ENCODE data around the gene PPP3CA. TPM values are rescaled to one million over a fixed set of nuclear protein-coding genes. Genes with fewer than 3 reads are reported as not detected.

The PPP3CA gene
- total RNA-seq, 1 donor from 2014 or later: 64.5 TPM

GRCh38 chr4:101222156-101222845 is 125.0 kb downstream of the PPP3CA start:
- intact Hi-C loops (cut with DNase I): no loop called here
- no peaks in the 10 kb centered on the region for H3K9me3 ChIP-seq
- H3K4me1 ChIP-seq: peaks cover 3 to 11% of the 10 kb centered on the region in 2 donors
- no peaks in the 10 kb centered on the region for H3K36me3 ChIP-seq
- no peak for DNase-seq (ENCODE audit: low spot score in 2 of 2)
- no peak overlapping the region for H3K4me3 ChIP-seq
- TF ChIP-seq CTCF (IDR thresholded peaks at IDR 0.05): no peak
- H3K27ac ChIP-seq: no peak overlapping the region
- no peaks in the 10 kb centered on the region for H3K27me3 ChIP-seq

- Histone ChIP-seq H3K9me3 (no peaks in the 10 kb centered on the region), H3K27me3 (no peaks in the 10 kb centered on the region), H3K4me1 (peaks cover 4 to 11% of the 10 kb centered on the region in 2 donors), H3K27ac (no peak overlapping the region), H3K36me3 (no peaks in the 10 kb centered on the region), H3K4me3 (no peak overlapping the region)
- DNase-seq (ENCODE audit: low spot score in 2 of 2): no peak
- no peak for TF ChIP-seq CTCF (IDR thresholded peaks at IDR 0.05)
- intact Hi-C loops (cut with DNase I): no loop called here
Observed at GRCh38 chr4:101221294-101221693, 126.0 kb downstream of the PPP3CA start.

- H3K27me3 ChIP-seq: no peaks in the 10 kb centered on the region
- H3K9me3 ChIP-seq: no peaks in the 10 kb centered on the region
- H3K4me3 ChIP-seq: no peak overlapping the region
- TF ChIP-seq CTCF (IDR thresholded peaks at IDR 0.05): no peak
- H3K4me1 ChIP-seq: peaks cover 4 to 11% of the 10 kb centered on the region in 2 donors
- no peaks in the 10 kb centered on the region for H3K36me3 ChIP-seq
- DNase-seq (ENCODE audit: low spot score in 2 of 2): no peak
- intact Hi-C loops (cut with DNase I): no loop called here
- H3K27ac ChIP-seq: no peak overlapping the region
Observed at GRCh38 chr4:101218894-101219293, 128.4 kb downstream of the PPP3CA start.

GRCh38 chr4:101218346-101218745 is 129.0 kb downstream of the PPP3CA start:
- no peaks in the 10 kb centered on the region for H3K9me3 ChIP-seq
- H3K4me1 ChIP-seq: peaks cover 4 to 10% of the 10 kb centered on the region in 2 donors
- TF ChIP-seq CTCF (IDR thresholded peaks at IDR 0.05): no peak
- intact Hi-C loops (cut with DNase I): no loop called here
- H3K27me3 ChIP-seq: no peaks in the 10 kb centered on the region
- no peaks in the 10 kb centered on the region for H3K36me3 ChIP-seq
- no peak overlapping the region for H3K27ac ChIP-seq
- no peak for DNase-seq (ENCODE audit: low spot score in 2 of 2)
- no peak overlapping the region for H3K4me3 ChIP-seq

- intact Hi-C loops (cut with DNase I): no loop called here
- no peak overlapping the region for H3K27ac ChIP-seq
- no peaks in the 10 kb centered on the region for H3K9me3 ChIP-seq
- H3K36me3 ChIP-seq: no peaks in the 10 kb centered on the region
- peaks cover 4 to 5% of the 10 kb centered on the region in 2 donors for H3K4me1 ChIP-seq
- no peak for TF ChIP-seq CTCF (IDR thresholded peaks at IDR 0.05)
- DNase-seq (ENCODE audit: low spot score in 2 of 2): no peak
- H3K27me3 ChIP-seq: no peaks in the 10 kb centered on the region
- H3K4me3 ChIP-seq: no peak overlapping the region
Observed at GRCh38 chr4:101217353-101218031, 129.8 kb downstream of the PPP3CA start.
